A673 (cell line): ENCODE data around the gene CEP83. TPM values are rescaled to one million over a fixed set of nuclear protein-coding genes. Genes with fewer than 3 reads are reported as not detected.
"Not testable (repeated sequence)": the region's sequence is repeated elsewhere in the genome, so short reads cannot be mapped to it uniquely, and the experiment has no call there.

Experiments
- BruUV-seq: library from RNA; stranded (reverse); fragments of 400-500 nt; replicated peaks from 2 replicates; lab custom pipeline; 2021; lab: Mats Ljungman, UMichigan
- CTCF ChIA-PET: fragments of 300-600 bp; sonication (Branson Sonifier 250); formaldehyde crosslinking; loops from one replicate; lab custom pipeline; 2022; ENCODE audit warnings: antibody characterized with exemption; lab: Charles Lee
- POLR2A ChIA-PET: fragments of 300-600 bp; sonication (Branson Sonifier 250); formaldehyde crosslinking; loops from one replicate; lab custom pipeline; 2022; ENCODE audit warnings: antibody characterized with exemption; ENCODE audit not compliant: low non-redundant PET; lab: Charles Lee
- DNase-seq: peaks from one replicate; pipeline ENCODE4 v3.0.0-alpha.2; 2015; ENCODE audit warnings: low spot score
- H3K27ac ChIP-seq: fragments of 200-600 bp; sonication (generic); 2 replicates; pipeline ENCODE4 v1.5.1; 2016; ENCODE audit warnings: mixed run types, low read depth, mild to moderate bottlenecking, mixed read lengths, antibody characterized with exemption, low read length; ENCODE audit not compliant: poor library complexity, severe bottlenecking
- H3K27me3 ChIP-seq: fragments of 200-600 bp; sonication (generic); replicated peaks from 2 replicates; pipeline ENCODE4 v1.6.1; 2017; ENCODE audit warnings: mixed run types, low read depth, mild to moderate bottlenecking, mixed read lengths, antibody characterized with exemption, low read length; ENCODE audit not compliant: insufficient read depth, poor library complexity
- H3K36me3 ChIP-seq: fragments of 200-600 bp; sonication (generic); 2 replicates; pipeline ENCODE4 v1.6.1; 2016; ENCODE audit warnings: mixed run types, mild to moderate bottlenecking, mixed read lengths, antibody characterized with exemption, low read length; ENCODE audit not compliant: insufficient read depth, poor library complexity, severe bottlenecking
- H3K4me1 ChIP-seq: fragments of 200-600 bp; sonication (generic); 2 replicates; pipeline ENCODE4 v1.6.1; 2017; ENCODE audit warnings: mixed run types, mild to moderate bottlenecking, mixed read lengths, antibody characterized with exemption, low read length; ENCODE audit not compliant: insufficient read depth, poor library complexity, severe bottlenecking
- H3K4me3 ChIP-seq: fragments of 200-600 bp; sonication (generic); 2 replicates; pipeline ENCODE4 v1.5.1; 2016; ENCODE audit warnings: low read depth, mixed run types, mild to moderate bottlenecking, mixed read lengths, low read length; ENCODE audit not compliant: poor library complexity, severe bottlenecking
- H3K9me3 ChIP-seq: fragments of 200-600 bp; sonication (generic); 2 replicates; pipeline ENCODE4 v1.6.1; 2016; ENCODE audit warnings: mixed run types, low read depth, mild to moderate bottlenecking, mixed read lengths, antibody characterized with exemption, low read length; ENCODE audit not compliant: poor library complexity, severe bottlenecking
- EZH2 ChIP-seq: fragments of 200-600 bp; sonication (generic); IDR thresholded peaks from 2 replicates; pipeline ENCODE4 v1.6.1; 2017; ENCODE audit warnings: borderline replicate concordance, low read depth, mild to moderate bottlenecking, mixed read lengths, antibody characterized with exemption, low read length; ENCODE audit not compliant: poor library complexity, severe bottlenecking
- intact Hi-C: fragments of 100-400 bp; cut with micrococcal nuclease; formaldehyde crosslinking; loops from one replicate; pipeline ENCODE4 v1.10.0; 2022; ENCODE audit not compliant: unreplicated experiment
- total RNA-seq: library from RNA; stranded (reverse); gene quantifications from 2 replicates; pipeline ENCODE4 v1.2.3, GENCODE V29; 2021
- TF ChIP-seq, protein P1 (sequence below): fragments of 300-800, 200-600 bp; sonication (generic); conservative IDR thresholded peaks from 2 replicates; pipeline ENCODE4 v1.5.1; 2017; ENCODE audit warnings: low read depth, mild to moderate bottlenecking, antibody characterized with exemption, low read length, moderate library complexity, mixed read lengths

Gene CEP83
- total RNA-seq, 1 experiment from 2014 or later, result 29.2 TPM

DNA sequence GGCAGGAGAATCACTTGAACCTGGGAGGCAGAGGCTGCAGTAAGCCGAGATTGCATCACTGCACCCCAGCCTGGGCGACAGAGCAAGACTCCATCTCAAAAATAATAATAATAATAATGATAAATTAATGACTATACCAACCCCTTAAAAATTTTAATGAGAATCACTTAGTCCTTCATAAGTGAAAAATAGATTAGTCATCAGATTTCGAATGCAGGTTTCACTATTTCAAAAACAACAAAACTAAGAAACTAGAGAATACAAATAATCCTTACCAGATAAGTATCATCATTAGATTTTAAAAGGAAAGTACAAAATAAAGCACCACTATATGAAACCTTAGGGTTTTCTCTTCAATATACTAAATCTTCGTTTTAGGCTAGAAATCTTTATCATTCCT lies 62.3 kb downstream of the CEP83 start:
- intact Hi-C loops, result no loop called here
- Histone ChIP-seq H3K27me3 (no peaks in the 10 kb centered on the region), H3K9me3 (peaks cover 6% of the 10 kb centered on the region), H3K27ac (no peak overlapping the region), H3K36me3 (no peaks in the 10 kb centered on the region), H3K4me1 (no peaks in the 10 kb centered on the region), H3K4me3 (no peak overlapping the region)
- no peak for DNase-seq
- POLR2A ChIA-PET, result no interaction called here
- no peak for TF ChIP-seq EZH2
- TF ChIP-seq, protein P1, sequence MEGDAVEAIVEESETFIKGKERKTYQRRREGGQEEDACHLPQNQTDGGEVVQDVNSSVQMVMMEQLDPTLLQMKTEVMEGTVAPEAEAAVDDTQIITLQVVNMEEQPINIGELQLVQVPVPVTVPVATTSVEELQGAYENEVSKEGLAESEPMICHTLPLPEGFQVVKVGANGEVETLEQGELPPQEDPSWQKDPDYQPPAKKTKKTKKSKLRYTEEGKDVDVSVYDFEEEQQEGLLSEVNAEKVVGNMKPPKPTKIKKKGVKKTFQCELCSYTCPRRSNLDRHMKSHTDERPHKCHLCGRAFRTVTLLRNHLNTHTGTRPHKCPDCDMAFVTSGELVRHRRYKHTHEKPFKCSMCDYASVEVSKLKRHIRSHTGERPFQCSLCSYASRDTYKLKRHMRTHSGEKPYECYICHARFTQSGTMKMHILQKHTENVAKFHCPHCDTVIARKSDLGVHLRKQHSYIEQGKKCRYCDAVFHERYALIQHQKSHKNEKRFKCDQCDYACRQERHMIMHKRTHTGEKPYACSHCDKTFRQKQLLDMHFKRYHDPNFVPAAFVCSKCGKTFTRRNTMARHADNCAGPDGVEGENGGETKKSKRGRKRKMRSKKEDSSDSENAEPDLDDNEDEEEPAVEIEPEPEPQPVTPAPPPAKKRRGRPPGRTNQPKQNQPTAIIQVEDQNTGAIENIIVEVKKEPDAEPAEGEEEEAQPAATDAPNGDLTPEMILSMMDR, result no peak
- no TSS peak for BruUV-seq
- CTCF ChIA-PET, result no interaction called here

DNA sequence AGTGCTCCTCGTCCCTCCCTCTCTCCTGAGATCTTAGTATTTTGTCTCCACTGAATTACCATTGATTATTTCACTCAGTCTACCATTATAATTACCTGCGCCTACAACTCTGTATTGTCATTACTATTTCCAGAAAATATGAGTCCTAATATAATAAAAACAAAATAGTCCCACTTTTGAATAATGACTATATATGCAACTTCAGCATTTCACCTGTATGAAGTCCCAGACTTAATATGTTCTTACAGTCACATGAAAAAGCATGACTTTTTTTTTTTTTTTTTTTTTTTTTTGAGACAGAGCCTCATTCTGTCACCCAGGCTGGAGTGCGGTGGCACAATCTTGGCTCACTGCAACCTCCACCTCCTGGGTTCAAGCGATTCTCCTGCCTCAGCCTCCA lies 63.7 kb downstream of the CEP83 start:
- H3K27me3 ChIP-seq, H3K36me3 ChIP-seq, intact Hi-C loops, H3K9me3 ChIP-seq, DNase-seq, CTCF ChIA-PET, H3K27ac ChIP-seq, POLR2A ChIA-PET, H3K4me3 ChIP-seq, H3K4me1 ChIP-seq, BruUV-seq: not testable (repeated sequence)

GRCh38 chr12:94390130-94390485 lies 69.6 kb downstream of the CEP83 start:
- Histone ChIP-seq H3K27me3 (no peaks in the 10 kb centered on the region), H3K9me3 (peaks cover 3% of the 10 kb centered on the region), H3K36me3 (peaks cover 4% of the 10 kb centered on the region), H3K4me3 (no peak overlapping the region), H3K27ac (no peak overlapping the region), H3K4me1 (no peaks in the 10 kb centered on the region)
- no TSS peak for BruUV-seq
- intact Hi-C loops, result no loop called here
- ChIA-PET POLR2A (no interaction called here), CTCF (no interaction called here)
- no peak for DNase-seq
- TF ChIP-seq, protein P1, result no peak
- TF ChIP-seq EZH2, result no peak

GRCh38 chr12:94389482-94390129 lies 70.1 kb downstream of the CEP83 start:
- H3K4me3 ChIP-seq, CTCF ChIA-PET: not testable (repeated sequence)

More at GRCh38 chr12:94389482-94390129, 70.1 kb downstream of the CEP83 start:
- H3K4me1 ChIP-seq, POLR2A ChIA-PET, intact Hi-C loops, H3K36me3 ChIP-seq, DNase-seq, BruUV-seq, H3K9me3 ChIP-seq, H3K27me3 ChIP-seq, H3K27ac ChIP-seq: not testable (repeated sequence)
